GM18517 (cell line): ENCODE measurements around the gene CDRT15.
"Not testable (repeated sequence)": the region's sequence is repeated elsewhere in the genome, so short reads cannot be mapped to it uniquely, and the experiment has no call there.

Experiments
- ATAC-seq: cut with Tn5 transposase; IDR thresholded peaks from one replicate; pipeline ENCODE4 v1.9.1; 2021; ENCODE audit warnings: mild to moderate bottlenecking, moderate library complexity; ENCODE audit not compliant: unreplicated experiment

Gene CDRT15

DNA sequence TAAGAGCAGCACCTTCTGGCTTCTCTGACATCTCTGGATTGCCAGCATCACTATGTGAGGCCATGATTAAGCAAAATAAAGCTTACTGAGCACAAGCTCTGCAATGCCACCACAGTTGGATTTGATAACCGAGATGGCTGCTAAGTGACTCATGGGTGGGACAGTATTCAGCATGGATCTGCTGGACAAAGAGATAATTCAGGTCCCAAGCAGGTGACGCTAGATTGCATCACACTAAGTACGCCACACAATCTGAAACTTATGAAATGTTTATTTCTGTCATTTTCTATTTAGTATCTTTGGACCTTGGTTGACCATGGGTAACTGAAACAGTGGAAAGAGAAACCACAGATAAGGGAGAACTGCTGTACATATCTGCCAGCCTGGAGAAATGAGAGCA is 27.4 kb downstream of the CDRT15 start:
- ATAC-seq = no peak

DNA sequence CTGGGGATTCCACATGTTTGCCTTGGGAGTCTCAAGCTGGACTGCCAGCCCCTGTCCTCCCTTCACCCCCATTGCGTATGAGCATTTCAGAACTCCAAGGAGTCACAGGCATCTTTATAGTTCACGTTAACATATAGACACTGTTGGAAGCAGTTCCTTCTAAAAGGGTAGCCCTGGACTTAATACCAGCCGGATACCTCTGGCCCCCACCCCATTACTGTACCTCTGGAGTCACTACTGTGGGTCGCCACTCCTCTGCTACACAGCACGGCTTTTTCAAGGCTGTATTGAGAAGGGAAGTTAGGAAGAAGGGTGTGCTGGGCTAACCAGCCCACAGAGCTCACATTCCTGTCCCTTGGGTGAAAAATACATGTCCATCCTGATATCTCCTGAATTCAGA is 28.9 kb downstream of the CDRT15 start:
- no peak for ATAC-seq

DNA sequence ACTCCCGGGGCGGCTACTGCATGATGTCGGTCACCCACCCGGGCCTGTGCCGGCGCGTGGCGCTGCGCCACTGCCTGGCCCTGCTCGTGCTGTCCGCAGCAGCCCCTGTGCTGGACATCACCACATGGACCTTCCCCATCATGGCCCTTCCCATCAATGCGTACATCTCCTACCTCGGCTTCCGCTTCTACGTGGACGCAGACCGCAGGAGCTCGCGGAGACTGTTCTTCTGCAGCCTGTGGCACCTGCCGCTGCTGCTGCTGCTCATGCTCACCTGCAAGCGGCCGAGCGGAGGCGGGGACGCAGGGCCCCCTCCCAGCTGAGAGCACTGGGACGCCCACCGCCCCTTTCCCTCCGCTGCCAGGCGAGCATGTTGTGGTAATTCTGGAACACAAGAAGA is 29.8 kb downstream of the CDRT15 start:
- no peak for ATAC-seq

DNA sequence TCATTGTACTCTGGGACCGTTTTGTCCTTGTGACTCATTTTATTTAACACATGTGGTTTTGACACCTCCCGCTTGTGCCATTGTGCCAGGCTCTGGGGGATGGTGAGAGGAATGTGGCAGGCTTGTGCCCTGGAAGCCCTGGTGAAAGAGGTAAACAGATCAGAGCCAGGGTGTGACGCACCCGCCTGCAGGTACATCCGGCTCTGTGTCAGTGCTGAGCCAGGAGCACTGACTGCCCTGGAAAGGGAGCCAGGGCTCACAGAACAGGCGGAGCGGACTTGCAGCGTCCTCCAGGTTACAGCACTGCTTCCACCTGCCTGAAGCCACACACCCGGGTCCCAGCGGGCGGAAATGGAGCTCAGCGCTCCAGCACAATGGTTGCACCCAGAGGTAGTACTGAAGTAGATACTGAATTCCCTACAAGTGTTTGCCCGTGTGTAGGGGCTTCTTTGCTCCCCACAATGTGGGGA is 30.6 kb downstream of the CDRT15 start:
- ATAC-seq = no peak

DNA sequence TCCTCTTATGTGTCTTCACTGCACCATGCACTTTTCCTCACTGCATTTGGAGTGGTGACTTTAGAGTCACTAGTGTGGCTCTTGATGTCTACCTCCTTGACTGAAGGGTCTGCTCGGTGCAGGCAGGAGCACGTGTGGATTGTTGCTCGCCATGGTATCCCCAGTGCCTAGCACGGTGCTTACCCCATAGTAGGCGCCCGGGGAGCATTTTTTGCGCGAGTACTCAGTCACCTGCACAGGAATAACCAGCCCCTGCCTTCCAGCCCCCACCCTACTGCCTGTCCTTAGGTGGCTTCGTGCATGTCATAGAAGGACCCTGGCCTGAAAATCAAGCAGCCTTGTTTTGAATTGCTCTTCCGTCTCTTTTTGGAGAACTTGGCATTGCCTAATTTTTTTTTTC is 31.3 kb downstream of the CDRT15 start:
- no peak for ATAC-seq

DNA sequence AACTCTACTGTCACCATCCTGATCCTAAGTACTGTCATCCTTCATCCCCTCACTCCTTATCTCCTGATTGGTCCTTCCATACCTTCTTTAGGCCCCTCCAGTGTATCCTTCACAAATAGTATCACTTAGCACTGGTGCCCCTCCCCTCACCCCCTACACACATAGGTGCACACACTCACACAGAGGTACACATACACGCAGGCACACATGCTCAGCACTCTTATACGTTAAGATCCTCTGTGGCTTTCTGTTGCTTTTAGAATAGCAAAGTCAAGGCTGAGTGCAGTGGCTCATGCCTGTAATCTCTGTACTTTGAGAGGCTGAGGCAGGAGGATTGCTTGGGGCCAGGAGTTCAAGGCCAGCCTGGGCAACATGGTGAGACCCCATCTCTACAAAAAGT is 32.1 kb downstream of the CDRT15 start:
- ATAC-seq = no peak

DNA sequence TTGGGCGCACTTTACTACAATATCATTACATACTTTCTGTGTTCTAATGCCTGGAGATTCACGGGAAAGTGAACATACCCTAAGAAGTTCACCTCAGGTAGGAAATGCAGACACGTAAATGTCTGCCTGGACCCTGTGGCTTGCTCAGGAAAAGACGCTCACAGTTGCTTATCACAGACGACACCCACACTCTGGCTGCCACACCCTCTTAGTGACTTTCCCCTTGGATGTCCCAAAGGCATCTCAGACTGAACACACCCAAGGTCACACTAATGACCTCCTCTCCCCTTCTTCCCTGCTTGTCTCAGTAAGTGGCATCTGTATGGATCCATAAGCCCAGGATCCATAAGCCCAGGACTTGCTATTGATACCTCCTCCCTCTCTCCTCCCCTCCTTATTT is 32.6 kb downstream of the CDRT15 start:
- ATAC-seq = no peak

DNA sequence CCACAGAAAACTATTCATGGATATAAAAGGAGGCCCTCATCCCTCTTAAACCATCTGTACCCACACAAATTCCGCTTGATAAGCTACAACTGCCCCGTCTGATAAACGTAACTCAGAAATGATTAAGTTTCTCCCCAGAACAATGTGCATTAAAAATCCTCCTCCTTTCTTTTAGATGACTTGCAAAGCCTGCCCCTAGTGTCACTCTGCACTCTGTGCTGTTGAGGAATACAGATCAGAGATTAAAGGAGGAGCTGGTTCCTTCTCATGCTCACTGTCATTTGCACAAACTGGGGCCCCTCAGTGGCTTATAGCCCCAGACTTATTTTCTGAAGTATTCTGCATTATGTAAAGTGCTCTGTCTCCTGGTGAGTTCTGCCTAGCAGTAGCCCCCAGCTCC is 33.3 kb downstream of the CDRT15 start:
- ATAC-seq = no peak

DNA sequence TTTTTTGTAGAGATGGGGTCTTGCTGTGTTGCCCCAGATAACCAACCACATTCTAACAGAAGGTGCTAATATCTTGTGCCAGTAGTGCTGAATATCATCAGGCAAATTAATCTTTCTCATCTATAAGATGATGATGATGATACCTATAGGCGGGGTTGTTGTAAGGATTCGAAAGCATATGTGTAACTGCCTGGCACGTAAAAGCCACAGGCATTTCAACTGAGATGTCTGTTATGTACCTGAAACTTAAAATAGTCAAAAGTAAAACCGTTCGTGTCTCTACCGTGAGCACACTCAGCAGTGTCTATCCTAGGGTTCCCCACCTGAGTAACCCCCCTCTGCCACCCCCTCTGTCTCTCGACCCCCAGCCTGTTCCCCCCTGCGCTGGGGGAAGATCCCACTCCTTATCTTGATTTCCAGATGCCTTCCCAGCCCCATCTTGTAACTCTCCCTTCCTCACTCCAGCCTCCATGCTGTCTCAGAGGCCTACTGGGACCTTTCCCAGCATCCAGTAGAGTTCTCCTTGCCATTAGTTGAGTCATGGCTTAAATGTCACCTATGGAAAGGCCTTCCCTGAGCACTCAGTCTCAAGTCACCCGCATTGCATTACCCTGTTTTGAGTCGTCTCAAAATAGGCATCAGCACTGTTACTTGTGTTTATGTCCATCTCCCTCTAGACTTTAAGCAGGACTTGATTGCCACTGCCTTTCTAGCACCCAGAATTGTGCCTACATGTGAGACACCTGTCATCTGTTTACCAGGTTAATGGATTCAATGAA is 34.1 kb downstream of the CDRT15 start:
- ATAC-seq = no peak

DNA sequence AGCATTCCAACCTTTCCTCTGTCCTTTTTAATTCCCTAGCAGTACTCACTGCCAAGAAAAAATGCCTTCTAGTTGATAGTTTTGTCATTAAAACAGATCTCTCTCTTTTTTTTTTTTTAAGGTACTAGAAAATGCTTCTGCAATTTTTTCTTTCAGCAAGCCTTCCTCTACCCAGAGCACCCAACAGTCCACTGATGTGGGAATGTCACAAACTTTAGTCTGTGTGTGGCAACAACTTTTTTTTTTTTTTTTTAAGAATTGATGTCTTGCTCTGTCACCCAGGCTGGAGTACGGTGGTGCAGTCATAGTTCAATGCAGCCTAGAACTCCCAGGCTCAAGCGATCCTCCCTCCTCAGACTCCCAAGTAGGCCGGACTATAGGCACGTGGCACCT is 34.7 kb downstream of the CDRT15 start:
- no peak for ATAC-seq

DNA sequence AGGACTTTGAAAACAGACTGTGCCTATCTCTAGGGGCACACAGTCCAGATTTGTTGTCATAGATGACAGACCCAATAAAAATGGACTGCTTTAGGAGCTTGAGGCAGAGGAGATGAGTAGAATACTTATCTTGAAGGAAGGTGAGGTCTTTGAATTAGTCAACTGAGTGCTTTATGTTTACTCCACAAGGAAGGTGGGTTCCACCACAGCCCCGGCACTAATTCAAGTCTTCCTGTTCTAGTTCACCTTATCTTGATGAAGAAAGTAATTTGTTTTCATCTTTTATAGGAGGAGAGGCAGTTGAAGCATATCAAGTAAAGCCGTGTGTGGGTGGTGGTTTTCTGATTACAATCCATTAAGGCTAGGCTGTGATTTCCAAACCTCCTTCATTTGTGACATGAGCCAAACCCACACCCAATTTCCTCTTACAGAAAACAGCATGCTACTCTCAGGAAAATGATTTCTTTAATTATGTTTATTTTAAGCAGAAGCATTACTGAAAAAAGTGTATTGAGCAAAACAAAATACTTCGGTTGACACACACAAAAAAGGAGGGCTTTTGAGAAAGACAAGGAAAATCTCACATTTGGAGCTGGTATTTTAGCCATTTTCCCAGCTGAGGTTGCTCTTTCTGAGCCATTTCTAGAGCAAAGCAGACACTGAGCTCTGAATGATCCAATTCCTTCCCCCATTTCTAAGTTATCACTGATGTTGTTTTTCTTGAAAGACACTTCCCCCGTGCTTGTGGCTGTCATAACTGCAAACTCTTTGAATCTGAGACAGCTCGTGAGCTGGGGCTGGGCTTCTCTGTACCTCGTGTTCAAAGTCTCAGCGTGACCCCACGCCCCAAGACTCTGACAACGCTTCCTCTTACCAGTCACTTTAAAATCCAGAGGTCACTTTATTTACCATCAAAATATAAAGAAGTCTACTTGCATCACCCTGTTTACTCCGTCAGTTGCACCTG is 35.4 kb downstream of the CDRT15 start:
- ATAC-seq = no peak

DNA sequence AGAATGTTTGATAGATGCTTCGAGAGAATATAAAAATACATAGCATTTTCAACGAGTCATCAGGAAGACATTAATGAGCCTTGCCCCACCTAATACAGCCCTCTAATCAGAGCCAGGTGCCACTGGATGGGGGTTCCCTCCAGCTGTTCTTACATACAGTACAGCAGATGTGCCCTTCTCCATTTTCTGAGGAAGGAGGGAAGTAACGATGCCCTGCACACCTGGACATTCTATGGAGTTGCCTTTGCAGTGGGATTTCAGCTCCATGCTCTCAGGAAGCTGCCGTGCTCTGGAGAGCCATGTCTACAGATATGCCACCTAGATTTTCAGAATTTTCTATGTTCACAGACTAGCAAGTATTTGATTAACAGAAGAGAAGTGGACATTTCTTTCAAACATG is 36.3 kb downstream of the CDRT15 start:
- no peak for ATAC-seq

DNA sequence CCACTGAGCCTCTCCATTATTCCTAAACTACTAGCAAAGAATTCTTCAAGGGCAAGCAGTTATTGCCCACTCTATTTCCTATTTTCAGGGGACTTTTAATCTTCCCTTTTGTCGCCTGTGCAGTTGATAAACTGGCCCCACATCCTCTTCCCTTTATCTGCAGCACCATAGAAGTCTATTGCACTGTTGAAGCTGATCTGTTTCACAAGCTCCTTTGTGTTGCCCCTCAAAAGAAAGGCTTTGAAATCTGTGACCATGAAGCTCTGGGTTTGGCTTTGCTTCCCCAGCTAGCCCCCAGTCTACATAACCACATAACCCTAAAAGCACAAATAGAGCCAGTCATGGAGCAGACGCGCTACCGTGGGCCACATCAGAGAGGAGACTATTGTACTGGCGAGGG is 37.1 kb downstream of the CDRT15 start:
- no peak for ATAC-seq

DNA sequence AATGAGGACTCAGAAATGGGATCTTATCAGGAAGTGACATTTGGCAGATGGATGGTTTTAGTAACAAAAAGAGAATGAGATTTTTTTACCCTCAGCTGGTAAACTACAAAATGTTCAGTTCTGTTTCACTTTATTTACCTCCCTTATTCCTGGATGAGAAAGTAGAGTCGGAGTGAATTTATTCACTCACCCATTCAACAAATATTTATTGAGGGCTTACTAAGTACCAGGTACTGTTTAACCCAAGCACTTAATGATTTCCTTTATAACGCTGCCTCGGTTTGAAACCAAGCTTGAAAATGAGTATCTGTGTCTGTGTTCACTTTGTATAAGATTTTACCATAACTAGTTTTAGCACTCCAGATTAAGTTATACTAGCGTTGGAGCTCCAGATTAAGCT is 38.1 kb downstream of the CDRT15 start:
- no peak for ATAC-seq

DNA sequence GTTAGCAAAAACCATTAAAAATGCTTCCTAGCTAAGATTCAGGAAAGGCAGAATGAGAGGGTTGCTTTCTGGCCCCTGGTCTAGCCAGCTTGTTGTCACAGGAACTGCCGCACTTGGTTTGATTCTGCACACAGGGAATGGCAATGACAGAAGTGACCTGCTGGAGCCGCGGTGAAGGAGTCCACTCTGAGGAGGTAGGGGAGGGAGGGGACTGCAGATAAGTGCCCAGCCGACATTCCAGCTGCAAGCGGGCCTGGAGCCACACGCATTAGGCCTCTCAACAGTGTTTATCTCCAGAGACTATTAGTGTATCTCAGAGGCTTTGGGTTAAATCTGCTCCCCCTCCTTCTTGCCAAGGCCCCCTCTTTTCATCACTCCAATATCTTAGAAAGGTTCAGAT is 38.6 kb downstream of the CDRT15 start:
- ATAC-seq = no peak

DNA sequence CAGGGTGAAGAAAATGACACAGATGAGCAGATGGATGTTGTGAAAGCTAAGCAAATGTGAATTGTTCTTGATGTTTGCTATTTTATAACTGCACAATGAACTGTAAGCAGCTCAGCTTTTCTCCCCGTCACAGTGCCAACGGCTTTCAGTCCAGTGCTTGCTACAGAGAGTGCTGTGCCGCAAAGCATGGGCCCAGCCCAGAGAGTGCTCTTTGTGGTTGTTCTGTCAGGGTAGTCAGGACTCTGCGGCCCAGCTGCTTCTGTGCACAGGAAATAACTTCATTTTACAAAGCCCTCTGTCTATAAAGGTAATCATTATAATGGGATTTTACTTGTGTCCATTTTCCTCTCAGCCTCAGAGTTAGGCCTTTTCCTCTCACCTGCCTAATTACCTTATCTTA is 39.1 kb downstream of the CDRT15 start:
- ATAC-seq = no peak

DNA sequence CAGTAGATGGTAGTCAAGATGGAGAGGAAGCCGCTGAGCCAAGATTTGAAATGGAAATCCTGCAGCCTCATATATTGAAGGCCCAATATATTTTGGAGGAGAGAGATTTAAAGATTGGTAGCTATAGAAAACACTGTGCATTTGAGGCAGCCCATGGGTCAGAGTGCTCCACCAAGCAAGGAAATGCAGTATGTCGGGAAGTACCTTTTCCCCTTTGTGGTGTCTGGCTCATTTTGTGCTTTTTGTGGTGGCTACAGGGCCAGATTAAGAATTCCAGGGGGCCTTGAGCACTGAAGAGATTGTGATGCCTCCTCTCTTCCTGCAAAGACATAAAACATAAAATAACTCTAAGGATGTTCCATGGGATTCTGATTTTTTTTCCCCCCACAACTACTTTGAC is 39.6 kb downstream of the CDRT15 start:
- ATAC-seq = no peak

DNA sequence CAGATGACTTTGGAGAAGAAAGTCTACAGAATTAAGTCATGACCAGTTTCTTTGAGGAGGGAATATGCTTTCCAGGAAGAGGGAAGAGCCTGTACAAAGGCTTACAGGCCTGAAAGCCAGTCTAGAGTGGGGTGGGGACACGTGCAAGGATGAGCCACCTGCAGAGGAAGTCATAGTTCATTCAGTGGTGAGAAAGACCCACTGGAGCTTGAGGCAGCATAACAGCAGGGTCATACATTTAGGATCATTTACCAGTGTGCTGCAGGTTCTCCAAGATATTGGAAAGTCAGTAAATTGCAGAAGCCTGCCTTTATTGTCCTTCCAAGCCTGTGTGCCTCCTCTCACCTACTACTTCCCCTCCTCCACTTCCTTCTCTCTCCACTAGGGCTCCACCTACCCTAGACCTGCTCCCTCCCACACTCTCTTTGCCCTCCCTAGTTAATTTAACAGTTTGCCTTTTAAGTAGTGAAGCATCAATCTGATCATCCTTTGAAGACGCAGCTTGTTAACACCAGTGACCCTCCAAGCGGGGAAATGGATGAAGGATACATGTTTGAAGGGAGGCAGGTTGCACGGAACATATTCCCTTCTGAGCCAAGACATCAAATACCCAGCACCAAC is 40.2 kb downstream of the CDRT15 start:
- no peak for ATAC-seq

DNA sequence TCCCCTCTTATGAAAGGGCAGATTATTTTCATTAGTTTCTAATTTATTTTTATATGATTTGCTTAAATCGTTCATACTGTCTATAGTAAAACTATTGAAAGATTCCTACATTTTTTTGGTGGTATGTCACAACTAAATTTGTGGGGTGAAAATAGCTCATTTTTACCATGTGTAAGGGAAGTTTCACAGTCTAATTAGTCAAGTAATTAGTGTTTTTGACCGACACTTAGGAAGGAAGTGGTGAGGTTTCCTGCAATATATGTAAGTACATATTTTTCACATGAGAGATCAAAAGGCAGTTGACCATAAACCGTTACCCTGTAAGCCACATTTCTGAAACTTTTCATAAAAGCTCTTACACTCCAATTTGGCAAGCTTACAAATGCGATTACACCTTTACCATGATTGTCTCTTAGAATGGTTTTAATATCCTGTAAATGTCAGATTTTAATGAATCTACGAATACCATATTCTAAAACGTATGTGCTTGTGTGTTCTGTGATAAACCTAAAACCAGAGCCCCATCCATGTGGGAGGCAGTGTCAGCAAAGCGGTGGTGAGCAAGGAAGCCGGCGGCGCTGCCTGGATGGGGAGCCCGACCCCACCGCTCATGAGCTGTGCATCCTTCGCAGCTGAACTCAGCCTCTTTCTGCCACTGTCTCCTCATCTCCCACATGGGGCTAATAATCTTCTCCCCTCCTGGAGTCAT is 43.9 kb downstream of the CDRT15 start:
- ATAC-seq = not testable (repeated sequence)

DNA sequence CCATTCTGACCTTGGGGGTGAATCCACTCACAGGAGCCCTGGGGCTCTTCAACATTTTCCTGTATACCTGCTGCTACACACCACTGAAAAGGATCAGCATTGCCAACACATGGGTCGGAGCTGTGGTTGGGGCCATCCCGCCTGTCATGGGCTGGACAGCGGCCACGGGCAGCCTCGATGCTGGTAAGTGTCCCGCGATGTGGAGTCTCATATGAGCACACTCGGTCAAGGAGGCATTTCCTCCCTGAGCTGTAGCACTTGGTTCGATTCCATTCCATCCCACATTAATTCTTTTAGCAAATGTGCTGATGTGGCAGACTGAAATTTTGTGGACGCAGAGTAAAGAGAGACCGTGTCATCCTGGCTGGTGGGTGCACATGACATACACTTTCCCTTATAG is 44.6 kb downstream of the CDRT15 start:
- ATAC-seq = not testable (repeated sequence)

DNA sequence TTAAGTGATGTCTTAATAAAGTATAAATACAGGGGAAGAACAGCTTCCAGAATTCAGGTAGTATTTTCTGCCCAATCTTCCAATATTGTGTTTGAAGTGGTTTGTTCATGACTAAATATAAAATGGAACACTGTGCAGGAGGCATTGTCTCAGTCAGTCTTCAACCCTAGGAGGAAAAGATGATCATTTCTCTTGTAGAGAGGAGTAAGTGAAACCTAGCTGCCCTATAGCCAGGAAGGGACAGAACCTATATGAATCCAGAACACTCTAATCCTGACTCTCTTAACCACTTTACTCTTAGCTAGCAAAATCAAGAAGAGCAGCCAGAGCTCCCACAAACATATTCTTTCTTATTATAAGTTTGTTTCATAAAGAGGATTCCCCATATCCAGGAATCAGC is 45.2 kb downstream of the CDRT15 start:
- not testable (repeated sequence) for ATAC-seq
